Memory B cell (primary cell): ENCODE data around the gene GPR176.

Experiments used
- ATAC-seq: fragments of 150-1000 bp; cut with Tn5 transposase; 2 replicates; pipeline ENCODE4 v1.10.0; 2021; ENCODE audit warnings: low read depth, mild to moderate bottlenecking, moderate library complexity
- DNase-seq, 2 donors: peaks; one replicate each; pipeline ENCODE4 v3.0.0; 2022; ENCODE audit warnings: low spot score in 2 of 2
- H3K27ac Mint-ChIP-seq: one replicate; pipeline ENCODE4 v1.8.0; 2022; ENCODE audit warnings: mild to moderate bottlenecking, moderate library complexity, mixed read lengths
- H3K27me3 Mint-ChIP-seq: one replicate; pipeline ENCODE4 v1.8.0; 2022; ENCODE audit warnings: mixed read lengths
- H3K36me3 Mint-ChIP-seq: one replicate; pipeline ENCODE4 v1.8.0; 2022; ENCODE audit warnings: mild to moderate bottlenecking, mixed read lengths
- H3K4me1 Mint-ChIP-seq: one replicate; pipeline ENCODE4 v1.8.0; 2022; ENCODE audit warnings: mixed read lengths
- H3K4me3 Mint-ChIP-seq: one replicate; pipeline ENCODE4 v1.8.0; 2022; ENCODE audit warnings: mild to moderate bottlenecking, moderate library complexity, mixed read lengths
- H3K9me3 Mint-ChIP-seq: one replicate; pipeline ENCODE4 v1.8.0; 2022; ENCODE audit warnings: mixed read lengths

The GPR176 gene

GRCh38 chr15:39781147-39781966 lies 138.7 kb downstream of the GPR176 start:
- Mint-ChIP-seq H3K27ac (peak overlapping the region; percentile 74), H3K27me3 (peaks cover 4% of the 10 kb centered on the region), H3K4me3 (peak overlapping the region; percentile 55), H3K36me3 (peaks cover 1% of the 10 kb centered on the region), H3K4me1 (peaks cover 17% of the 10 kb centered on the region), H3K9me3 (no peaks in the 10 kb centered on the region)
- no peak for DNase-seq
- no peak for ATAC-seq

- peaks cover 7% of the 10 kb centered on the region for H3K27me3 Mint-ChIP-seq
- no peak for DNase-seq
- H3K4me3 Mint-ChIP-seq: no peak overlapping the region
- H3K36me3 Mint-ChIP-seq: peaks cover 1% of the 10 kb centered on the region
- H3K9me3 Mint-ChIP-seq: no peaks in the 10 kb centered on the region
- H3K4me1 Mint-ChIP-seq: peaks cover 2% of the 10 kb centered on the region
- no peak overlapping the region for H3K27ac Mint-ChIP-seq
- ATAC-seq: no peak
Measured at GRCh38 chr15:39778021-39778420, 142.0 kb downstream of the GPR176 start.

DNA sequence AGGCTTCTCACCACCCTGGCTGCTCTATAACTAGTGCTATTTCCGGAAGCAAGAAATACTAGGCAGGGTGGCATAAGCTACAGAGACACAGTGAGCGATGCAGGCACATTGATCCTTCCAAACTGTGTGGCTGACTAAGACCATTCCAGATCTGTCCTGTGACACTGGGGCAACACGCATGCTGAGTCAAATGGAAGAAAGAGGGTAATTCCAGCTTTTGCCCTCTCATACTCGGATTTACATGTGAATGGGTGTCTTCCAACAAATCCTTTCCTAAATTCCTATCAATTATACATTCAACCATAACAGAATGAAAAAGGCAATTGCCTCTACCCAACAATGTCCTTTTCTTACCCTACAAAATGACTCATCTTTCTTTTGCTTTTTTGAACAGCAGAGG lies 142.6 kb downstream of the GPR176 start:
- Mint-ChIP-seq H3K36me3 (peaks cover 1% of the 10 kb centered on the region), H3K9me3 (no peaks in the 10 kb centered on the region), H3K27ac (no peak overlapping the region), H3K4me1 (peaks cover 2% of the 10 kb centered on the region), H3K27me3 (peaks cover 7% of the 10 kb centered on the region), H3K4me3 (no peak overlapping the region)
- no peak for DNase-seq
- no peak for ATAC-seq

DNA sequence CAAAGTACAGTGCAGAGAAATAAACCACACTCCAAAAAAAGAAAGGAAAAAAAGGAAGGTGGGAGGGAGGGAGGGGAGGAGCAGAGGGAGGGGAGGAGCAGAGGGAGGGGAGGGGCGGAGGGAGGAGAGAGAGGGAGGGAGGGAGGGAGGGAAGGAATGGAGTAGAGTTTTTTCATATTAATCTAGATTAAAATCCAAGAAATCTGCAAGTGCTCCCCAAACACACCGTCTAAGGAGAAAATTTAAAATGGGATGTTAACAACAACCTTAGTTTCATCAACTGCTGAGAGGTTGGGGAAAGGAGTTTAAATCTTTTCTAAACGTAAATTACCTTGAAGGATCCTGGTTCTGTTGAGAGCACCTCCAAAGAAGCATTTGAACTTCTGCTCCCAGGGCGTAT lies 144.0 kb downstream of the GPR176 start:
- Mint-ChIP-seq H3K27me3 (peaks cover 7% of the 10 kb centered on the region), H3K36me3 (peaks cover 1% of the 10 kb centered on the region), H3K4me3 (no peak overlapping the region), H3K27ac (no peak overlapping the region), H3K9me3 (no peaks in the 10 kb centered on the region), H3K4me1 (no peaks in the 10 kb centered on the region)
- no peak for ATAC-seq
- DNase-seq: no peak

GRCh38 chr15:39774688-39775267 lies 145.3 kb downstream of the GPR176 start:
- Mint-ChIP-seq H3K9me3 (no peaks in the 10 kb centered on the region), H3K4me3 (no peak overlapping the region), H3K4me1 (no peaks in the 10 kb centered on the region), H3K36me3 (peaks cover 1% of the 10 kb centered on the region), H3K27ac (no peak overlapping the region), H3K27me3 (peaks cover 7% of the 10 kb centered on the region)
- ATAC-seq (peak; percentile 72), DNase-seq (no peak)

DNA sequence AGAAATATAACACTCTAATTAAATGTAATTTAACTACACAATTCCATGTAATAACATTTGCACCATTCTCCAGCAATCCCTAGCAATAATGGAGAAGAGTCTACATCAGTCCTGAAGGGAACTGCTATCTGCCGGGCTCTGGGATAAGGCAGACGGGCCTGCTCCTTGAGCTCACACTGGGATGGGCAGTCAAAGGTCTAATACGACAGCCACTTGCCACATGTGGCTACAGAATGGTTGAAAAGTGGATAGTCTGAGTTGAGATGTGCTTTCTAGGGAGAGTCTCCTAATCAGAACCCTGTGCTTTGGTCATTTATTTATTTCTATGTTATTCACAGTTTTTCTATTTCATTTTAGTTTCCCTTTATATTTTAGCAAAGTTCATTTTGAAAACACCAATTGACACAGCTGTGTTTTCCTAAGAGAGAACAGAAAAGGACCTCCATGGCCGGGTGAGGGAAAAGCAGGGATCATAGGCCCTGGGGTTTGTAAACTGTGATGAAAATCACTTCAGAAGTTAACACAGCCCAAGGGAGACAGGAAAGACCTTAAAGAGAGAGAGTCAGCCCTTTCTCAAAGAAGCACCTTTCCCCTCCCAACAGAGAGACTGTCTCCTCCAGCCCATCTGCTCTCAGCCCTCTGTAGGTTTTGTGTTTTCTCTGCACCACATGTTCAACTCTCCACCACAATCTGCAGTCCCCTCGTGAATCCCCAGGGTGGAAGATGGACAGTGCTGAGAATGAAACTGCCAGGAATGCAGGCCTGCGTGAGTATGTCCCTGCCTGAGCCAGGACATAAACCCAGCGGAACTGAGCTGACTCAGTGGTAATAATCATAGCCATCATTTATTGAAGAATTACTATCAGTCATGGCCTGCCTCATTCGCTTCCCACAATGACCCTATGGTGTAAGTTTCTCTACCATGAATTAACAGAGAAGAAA lies 149.0 kb downstream of the GPR176 start:
- Mint-ChIP-seq H3K4me3 (no peak overlapping the region), H3K27ac (no peak overlapping the region), H3K4me1 (no peaks in the 10 kb centered on the region), H3K36me3 (no peaks in the 10 kb centered on the region), H3K27me3 (peaks cover 5% of the 10 kb centered on the region), H3K9me3 (no peaks in the 10 kb centered on the region)
- ATAC-seq: no peak
- no peak for DNase-seq

- Mint-ChIP-seq H3K36me3 (no peaks in the 10 kb centered on the region), H3K4me1 (no peaks in the 10 kb centered on the region), H3K4me3 (no peak overlapping the region), H3K27me3 (peaks cover 2% of the 10 kb centered on the region), H3K9me3 (no peaks in the 10 kb centered on the region), H3K27ac (no peak overlapping the region)
- DNase-seq (no peak), ATAC-seq (no peak)
Measured at GRCh38 chr15:39767921-39768320, 152.1 kb downstream of the GPR176 start.

- ATAC-seq: no peak
- no peak for DNase-seq
- H3K4me3 Mint-ChIP-seq: no peak overlapping the region
- H3K4me1 Mint-ChIP-seq: no peaks in the 10 kb centered on the region
- peaks cover 1% of the 10 kb centered on the region for H3K9me3 Mint-ChIP-seq
- H3K36me3 Mint-ChIP-seq: peaks cover 2% of the 10 kb centered on the region
- peaks cover 4% of the 10 kb centered on the region for H3K27me3 Mint-ChIP-seq
- no peak overlapping the region for H3K27ac Mint-ChIP-seq
Measured at GRCh38 chr15:39761006-39761405, 159.1 kb downstream of the GPR176 start.

GRCh38 chr15:39756806-39757522 lies 163.1 kb downstream of the GPR176 start:
- no peaks in the 10 kb centered on the region for H3K9me3 Mint-ChIP-seq
- H3K27ac Mint-ChIP-seq: no peak overlapping the region
- no peak overlapping the region for H3K4me3 Mint-ChIP-seq
- ATAC-seq: no peak
- H3K36me3 Mint-ChIP-seq: no peaks in the 10 kb centered on the region
- peaks cover 4% of the 10 kb centered on the region for H3K27me3 Mint-ChIP-seq
- H3K4me1 Mint-ChIP-seq: no peaks in the 10 kb centered on the region
- peak in 1 of 2 donors; percentile 23 for DNase-seq

DNA sequence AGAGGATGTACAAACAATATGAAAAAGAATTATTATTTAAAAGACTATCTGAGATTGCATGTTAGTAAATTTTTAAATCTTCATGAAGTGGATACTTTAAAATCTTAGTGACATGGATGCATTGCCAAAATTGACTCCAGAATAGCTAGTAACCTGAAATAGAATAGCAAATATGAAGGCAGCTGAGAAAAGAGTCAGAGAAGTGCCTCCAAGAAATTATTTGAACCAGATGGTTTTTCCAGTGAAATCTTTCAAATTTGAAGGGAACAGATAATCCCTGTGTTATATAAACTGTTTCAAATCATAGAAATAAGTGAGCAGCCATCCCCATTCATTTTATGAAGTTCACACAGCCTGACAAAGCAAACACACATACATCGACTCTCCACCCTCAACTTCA lies 167.1 kb downstream of the GPR176 start:
- no peak overlapping the region for H3K4me3 Mint-ChIP-seq
- H3K36me3 Mint-ChIP-seq: no peaks in the 10 kb centered on the region
- no peak overlapping the region for H3K27ac Mint-ChIP-seq
- H3K9me3 Mint-ChIP-seq: peaks cover 2% of the 10 kb centered on the region
- ATAC-seq: no peak
- H3K27me3 Mint-ChIP-seq: peaks cover 10% of the 10 kb centered on the region
- no peaks in the 10 kb centered on the region for H3K4me1 Mint-ChIP-seq
- no peak for DNase-seq

DNA sequence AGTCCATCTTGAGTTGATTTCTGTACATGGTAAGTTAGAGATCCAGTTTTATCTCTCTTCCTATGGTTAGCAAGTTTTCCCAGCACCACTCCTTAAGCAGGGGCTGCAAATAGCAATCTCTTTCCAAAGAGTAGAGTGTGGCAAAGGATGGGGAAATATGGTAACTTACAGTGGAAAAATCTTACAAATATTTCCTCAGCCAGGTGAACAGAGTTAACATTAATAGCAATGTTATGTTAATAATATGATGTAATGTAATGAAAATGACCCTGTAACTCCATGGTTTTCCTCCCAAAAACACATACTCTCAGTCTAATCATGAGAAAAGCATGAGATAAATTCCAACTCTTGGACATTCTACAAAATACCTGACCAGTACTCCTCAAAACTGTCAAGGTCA lies 167.8 kb downstream of the GPR176 start:
- H3K27me3 Mint-ChIP-seq: peaks cover 13% of the 10 kb centered on the region
- peaks cover 2% of the 10 kb centered on the region for H3K9me3 Mint-ChIP-seq
- DNase-seq (no peak), ATAC-seq (no peak)
- H3K36me3 Mint-ChIP-seq: no peaks in the 10 kb centered on the region
- no peak overlapping the region for H3K4me3 Mint-ChIP-seq
- H3K27ac Mint-ChIP-seq: no peak overlapping the region
- H3K4me1 Mint-ChIP-seq: no peaks in the 10 kb centered on the region
